ENCODE data around the gene VGF. TPM values are rescaled to one million over a fixed set of nuclear protein-coding genes. Genes with fewer than 3 reads are reported as not detected.
A peak's percentile ranks its signal among the peaks of the same experiment; 100 is the strongest.

VGF gene
- total and polyA plus RNA-seq, 2 experiments from 2014 or later: 3.0 to 4.4 TPM

DNA sequence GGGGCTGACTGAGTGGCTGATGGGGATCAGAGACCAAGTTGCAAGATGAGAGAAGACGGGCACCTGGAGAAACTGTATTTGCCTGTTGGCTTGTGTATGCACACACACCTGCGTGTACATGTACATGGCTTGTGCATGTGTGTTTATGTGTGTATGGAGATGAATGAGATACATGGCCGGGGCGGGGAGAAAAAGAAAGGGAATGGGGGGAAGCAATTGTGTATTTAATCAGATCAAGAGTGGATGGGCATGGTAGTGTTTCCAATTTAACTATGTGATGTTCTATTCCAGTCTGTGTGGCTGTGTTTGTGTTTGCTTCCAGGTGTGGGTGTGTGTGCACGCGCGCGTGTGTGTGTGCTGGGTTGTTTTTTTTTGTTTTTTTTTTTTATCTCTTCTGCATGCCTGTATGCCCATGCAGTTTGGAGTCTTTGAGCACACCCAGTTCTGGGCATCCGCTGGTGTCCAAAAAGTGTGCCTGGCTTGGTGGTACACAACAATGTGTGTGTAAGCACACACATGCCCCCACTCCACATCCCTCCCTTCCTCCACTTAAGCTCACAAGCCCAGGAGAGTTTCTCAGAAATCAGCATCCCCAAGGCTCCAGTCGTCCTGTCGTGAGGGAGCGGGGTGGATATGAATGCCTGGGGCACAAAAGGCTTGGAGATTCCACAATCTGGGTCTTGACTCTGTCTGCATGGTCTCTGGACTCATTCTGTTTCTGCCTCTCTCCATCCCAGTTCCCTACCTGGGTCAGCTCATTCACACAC lies 2.5 kb upstream of the VGF start:
- Mint-ChIP-seq H3K27ac (no peak overlapping the region), H3K4me1 (peaks cover 59% of the 10 kb centered on the region), H3K27me3 (ENCODE audit: insufficient read depth, low read depth, poor library complexity) (peaks cover 88% of the 10 kb centered on the region), H3K4me3 (peak overlapping the region; percentile 78), H3K9me3 (no peaks in the 10 kb centered on the region; the same call in 1 of the 3 replicates), H3K36me3 (ENCODE audit: low read depth) (no peaks in the 10 kb centered on the region; the same call in 2 of the 3 replicates)
- Histone ChIP-seq H2AFZ (no peak overlapping the region), H3K27me3 (ENCODE audit: insufficient read depth) (peaks cover 90% of the 10 kb centered on the region), H4K20me1 (replicated peaks; ENCODE audit: insufficient read depth) (peaks cover 10% of the 10 kb centered on the region; the same call in 1 of the 2 replicates), H3K36me3 (ENCODE audit: insufficient read depth) (no peaks in the 10 kb centered on the region), H3K4me1 (ENCODE audit: insufficient read depth) (peaks cover 65% of the 10 kb centered on the region), H3K27ac (ENCODE audit: low read depth) (no peak overlapping the region), H3K79me2 (replicated peaks; ENCODE audit: insufficient read depth) (no peaks in the 10 kb centered on the region), H3K4me3 (peak overlapping the region; percentile 76), H3K9me2 (ENCODE audit: insufficient read depth) (no peaks in the 10 kb centered on the region), H3F3A (replicated peaks; ENCODE audit: low read depth) (peaks cover 18% of the 10 kb centered on the region), H3K4me2 (peak overlapping the region; percentile 98)
- DNase-seq (ENCODE audit: low spot score) (no peak), ATAC-seq (no peak)
- TF ChIP-seq ZNF114 (CRISPR knock-in tag; IDR thresholded peaks at IDR 0.05): no peak
- no peak for TF ChIP-seq STAT1 (IDR thresholded peaks at IDR 0.05; ENCODE audit: unreplicated experiment)
- TF ChIP-seq NANOG (IDR thresholded peaks at IDR 0.05; ENCODE audit: borderline replicate concordance): peak; percentile 13; the same call in 1 of the 2 replicates
- TF ChIP-seq ZNF331 (CRISPR knock-in tag; IDR thresholded peaks at IDR 0.05; ENCODE audit: low read depth): no peak
- TF ChIP-seq, protein P1, sequence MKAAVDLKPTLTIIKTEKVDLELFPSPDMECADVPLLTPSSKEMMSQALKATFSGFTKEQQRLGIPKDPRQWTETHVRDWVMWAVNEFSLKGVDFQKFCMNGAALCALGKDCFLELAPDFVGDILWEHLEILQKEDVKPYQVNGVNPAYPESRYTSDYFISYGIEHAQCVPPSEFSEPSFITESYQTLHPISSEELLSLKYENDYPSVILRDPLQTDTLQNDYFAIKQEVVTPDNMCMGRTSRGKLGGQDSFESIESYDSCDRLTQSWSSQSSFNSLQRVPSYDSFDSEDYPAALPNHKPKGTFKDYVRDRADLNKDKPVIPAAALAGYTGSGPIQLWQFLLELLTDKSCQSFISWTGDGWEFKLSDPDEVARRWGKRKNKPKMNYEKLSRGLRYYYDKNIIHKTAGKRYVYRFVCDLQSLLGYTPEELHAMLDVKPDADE (IDR thresholded peaks at IDR 0.05): no peak
- no peak for TF ChIP-seq CREB1 (CRISPR knock-in tag; IDR thresholded peaks at IDR 0.05; ENCODE audit: low read depth)

DNA sequence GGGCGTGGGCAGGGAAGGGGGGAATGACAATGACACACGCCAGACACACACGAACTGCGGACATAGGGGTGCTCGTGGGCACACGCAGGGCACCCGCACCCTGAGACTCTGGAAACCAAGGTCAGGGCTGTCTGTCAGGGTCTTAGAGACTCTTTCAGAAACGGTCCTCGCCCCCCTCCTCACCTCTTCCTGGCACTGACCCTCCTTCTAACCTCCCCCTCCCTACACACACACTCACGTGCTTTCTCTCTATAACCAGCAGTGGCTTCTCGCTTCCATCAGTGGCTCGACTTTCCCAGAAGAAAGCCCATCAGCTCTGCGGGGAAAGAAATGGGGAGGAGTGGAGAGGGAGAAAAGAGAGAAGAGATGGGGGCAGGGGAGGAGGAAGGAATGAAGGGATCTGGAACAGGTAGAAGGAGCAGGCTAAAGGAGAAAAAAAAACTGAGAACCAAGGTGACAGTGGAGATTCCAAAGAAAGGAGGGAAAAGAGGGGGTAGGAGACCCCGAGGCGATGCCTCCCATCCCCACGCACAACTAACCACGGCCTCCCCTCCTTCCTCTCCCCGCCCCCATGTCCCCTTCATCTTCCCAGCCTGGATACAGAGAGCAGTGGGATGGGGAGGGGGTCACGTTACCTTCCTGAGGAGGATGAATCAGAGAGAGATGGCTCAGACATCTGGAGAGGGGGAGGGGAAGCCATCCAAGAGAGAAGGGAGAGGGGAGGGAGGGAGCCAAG lies 1.7 kb upstream of the VGF start:
- Mint-ChIP-seq H3K27ac (no peak overlapping the region), H3K36me3 (ENCODE audit: low read depth) (no peaks in the 10 kb centered on the region; the same call in 2 of the 3 replicates), H3K27me3 (ENCODE audit: insufficient read depth, low read depth, poor library complexity) (peaks cover 85% of the 10 kb centered on the region), H3K4me3 (peak overlapping the region; percentile 78), H3K9me3 (no peaks in the 10 kb centered on the region; the same call in 1 of the 3 replicates), H3K4me1 (peaks cover 61% of the 10 kb centered on the region)
- H3K4me1 ChIP-seq (ENCODE audit: insufficient read depth): peaks cover 65% of the 10 kb centered on the region
- ATAC-seq (peak; percentile 7), DNase-seq (ENCODE audit: low spot score) (peak; percentile 98)
- peaks cover 89% of the 10 kb centered on the region for H3K27me3 ChIP-seq (ENCODE audit: insufficient read depth)
- H3K9me2 ChIP-seq (ENCODE audit: insufficient read depth): no peaks in the 10 kb centered on the region
- peaks cover 23% of the 10 kb centered on the region for H3F3A ChIP-seq (replicated peaks; ENCODE audit: low read depth)
- H3K36me3 ChIP-seq (ENCODE audit: insufficient read depth): no peaks in the 10 kb centered on the region
- no peak overlapping the region for H3K27ac ChIP-seq (ENCODE audit: low read depth)
- H3K79me2 ChIP-seq (replicated peaks; ENCODE audit: insufficient read depth): no peaks in the 10 kb centered on the region
- H3K4me2 ChIP-seq: peak overlapping the region; percentile 98
- 0 out of 2 replicates have a peak, but pooled peaks have one; percentile 40 for TF ChIP-seq CREB1 (CRISPR knock-in tag; IDR thresholded peaks at IDR 0.05; ENCODE audit: low read depth)
- TF ChIP-seq STAT1 (IDR thresholded peaks at IDR 0.05; ENCODE audit: unreplicated experiment): no peak
- TF ChIP-seq, protein P2, sequence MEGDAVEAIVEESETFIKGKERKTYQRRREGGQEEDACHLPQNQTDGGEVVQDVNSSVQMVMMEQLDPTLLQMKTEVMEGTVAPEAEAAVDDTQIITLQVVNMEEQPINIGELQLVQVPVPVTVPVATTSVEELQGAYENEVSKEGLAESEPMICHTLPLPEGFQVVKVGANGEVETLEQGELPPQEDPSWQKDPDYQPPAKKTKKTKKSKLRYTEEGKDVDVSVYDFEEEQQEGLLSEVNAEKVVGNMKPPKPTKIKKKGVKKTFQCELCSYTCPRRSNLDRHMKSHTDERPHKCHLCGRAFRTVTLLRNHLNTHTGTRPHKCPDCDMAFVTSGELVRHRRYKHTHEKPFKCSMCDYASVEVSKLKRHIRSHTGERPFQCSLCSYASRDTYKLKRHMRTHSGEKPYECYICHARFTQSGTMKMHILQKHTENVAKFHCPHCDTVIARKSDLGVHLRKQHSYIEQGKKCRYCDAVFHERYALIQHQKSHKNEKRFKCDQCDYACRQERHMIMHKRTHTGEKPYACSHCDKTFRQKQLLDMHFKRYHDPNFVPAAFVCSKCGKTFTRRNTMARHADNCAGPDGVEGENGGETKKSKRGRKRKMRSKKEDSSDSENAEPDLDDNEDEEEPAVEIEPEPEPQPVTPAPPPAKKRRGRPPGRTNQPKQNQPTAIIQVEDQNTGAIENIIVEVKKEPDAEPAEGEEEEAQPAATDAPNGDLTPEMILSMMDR (conservative IDR thresholded peaks at IDR 0.05; ENCODE audit: low read depth in 2 of 2): no peak
- TF ChIP-seq, protein P3, sequence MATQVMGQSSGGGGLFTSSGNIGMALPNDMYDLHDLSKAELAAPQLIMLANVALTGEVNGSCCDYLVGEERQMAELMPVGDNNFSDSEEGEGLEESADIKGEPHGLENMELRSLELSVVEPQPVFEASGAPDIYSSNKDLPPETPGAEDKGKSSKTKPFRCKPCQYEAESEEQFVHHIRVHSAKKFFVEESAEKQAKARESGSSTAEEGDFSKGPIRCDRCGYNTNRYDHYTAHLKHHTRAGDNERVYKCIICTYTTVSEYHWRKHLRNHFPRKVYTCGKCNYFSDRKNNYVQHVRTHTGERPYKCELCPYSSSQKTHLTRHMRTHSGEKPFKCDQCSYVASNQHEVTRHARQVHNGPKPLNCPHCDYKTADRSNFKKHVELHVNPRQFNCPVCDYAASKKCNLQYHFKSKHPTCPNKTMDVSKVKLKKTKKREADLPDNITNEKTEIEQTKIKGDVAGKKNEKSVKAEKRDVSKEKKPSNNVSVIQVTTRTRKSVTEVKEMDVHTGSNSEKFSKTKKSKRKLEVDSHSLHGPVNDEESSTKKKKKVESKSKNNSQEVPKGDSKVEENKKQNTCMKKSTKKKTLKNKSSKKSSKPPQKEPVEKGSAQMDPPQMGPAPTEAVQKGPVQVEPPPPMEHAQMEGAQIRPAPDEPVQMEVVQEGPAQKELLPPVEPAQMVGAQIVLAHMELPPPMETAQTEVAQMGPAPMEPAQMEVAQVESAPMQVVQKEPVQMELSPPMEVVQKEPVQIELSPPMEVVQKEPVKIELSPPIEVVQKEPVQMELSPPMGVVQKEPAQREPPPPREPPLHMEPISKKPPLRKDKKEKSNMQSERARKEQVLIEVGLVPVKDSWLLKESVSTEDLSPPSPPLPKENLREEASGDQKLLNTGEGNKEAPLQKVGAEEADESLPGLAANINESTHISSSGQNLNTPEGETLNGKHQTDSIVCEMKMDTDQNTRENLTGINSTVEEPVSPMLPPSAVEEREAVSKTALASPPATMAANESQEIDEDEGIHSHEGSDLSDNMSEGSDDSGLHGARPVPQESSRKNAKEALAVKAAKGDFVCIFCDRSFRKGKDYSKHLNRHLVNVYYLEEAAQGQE (IDR thresholded peaks at IDR 0.05; ENCODE audit: unreplicated experiment): peak; percentile 28
- no peak for TF ChIP-seq NANOG (IDR thresholded peaks at IDR 0.05; ENCODE audit: borderline replicate concordance)
- TF ChIP-seq, protein P1 (IDR thresholded peaks at IDR 0.05): no peak
- TF ChIP-seq JUNB (IDR thresholded peaks at IDR 0.05; ENCODE audit: unreplicated experiment): no peak
- no peak for TF ChIP-seq ZNF331 (CRISPR knock-in tag; IDR thresholded peaks at IDR 0.05; ENCODE audit: low read depth)
- peak overlapping the region; percentile 81; the same call in 1 of the 2 replicates for H2AFZ ChIP-seq
- peak overlapping the region; percentile 76 for H3K4me3 ChIP-seq
- H4K20me1 ChIP-seq (replicated peaks; ENCODE audit: insufficient read depth): peaks cover 10% of the 10 kb centered on the region; the same call in 1 of the 2 replicates
